ENCODE results near the gene HELB.
"Not testable (repeated sequence)": the region's sequence is repeated elsewhere in the genome, so short reads cannot be mapped to it uniquely, and the experiment has no call there.

Gene HELB

DNA sequence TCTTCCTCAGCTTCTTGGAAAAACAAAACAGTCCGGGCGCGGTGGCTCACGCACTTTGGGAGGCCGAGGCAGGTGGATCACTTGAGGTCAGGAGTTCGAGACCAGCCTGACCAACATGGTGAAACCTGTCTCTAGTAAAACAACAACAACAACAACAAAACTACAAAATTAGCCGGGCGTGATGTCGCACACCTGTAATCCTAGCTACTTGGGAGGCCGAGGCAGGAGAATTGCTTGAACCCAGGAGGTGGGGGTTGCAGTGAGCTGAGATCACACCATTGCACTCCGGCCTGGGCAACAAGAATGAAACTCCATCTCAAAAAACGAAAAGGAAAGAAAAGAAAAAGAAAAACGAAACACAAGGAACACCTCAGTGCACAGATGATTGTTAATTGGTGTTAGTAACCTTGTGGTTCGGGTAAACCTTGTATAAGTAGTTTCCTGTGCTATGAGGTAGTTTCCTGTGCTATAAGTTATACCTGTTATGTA is 1.1 kb downstream of the HELB start:
- not testable (repeated sequence) for DNase-seq (ENCODE audit: low spot score)

GRCh38 chr12:66304296-66304900 is 2.1 kb downstream of the HELB start:
- peak; percentile 20 for DNase-seq (ENCODE audit: low spot score)

DNA sequence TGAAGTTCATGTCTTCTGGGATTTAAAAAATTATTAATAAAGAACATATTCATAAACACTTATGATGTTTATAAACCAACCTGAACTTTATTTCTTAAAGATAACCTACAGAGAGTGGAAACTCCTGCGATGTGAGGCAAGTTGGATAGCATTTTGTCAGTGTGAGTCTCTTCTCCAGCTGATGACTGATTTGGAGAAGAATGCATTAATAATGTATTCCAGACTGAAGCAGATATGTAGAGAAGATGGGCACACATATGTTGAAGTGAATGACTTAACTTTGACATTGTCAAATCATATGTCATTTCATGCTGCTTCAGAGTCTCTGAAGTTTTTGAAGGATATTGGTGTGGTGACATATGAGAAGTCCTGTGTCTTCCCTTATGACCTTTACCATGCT is 7.3 kb downstream of the HELB start:
- DNase-seq (ENCODE audit: low spot score), result no peak

- DNase-seq (ENCODE audit: low spot score), result no peak
Measured at GRCh38 chr12:66312189-66312588, 9.9 kb downstream of the HELB start.

DNA sequence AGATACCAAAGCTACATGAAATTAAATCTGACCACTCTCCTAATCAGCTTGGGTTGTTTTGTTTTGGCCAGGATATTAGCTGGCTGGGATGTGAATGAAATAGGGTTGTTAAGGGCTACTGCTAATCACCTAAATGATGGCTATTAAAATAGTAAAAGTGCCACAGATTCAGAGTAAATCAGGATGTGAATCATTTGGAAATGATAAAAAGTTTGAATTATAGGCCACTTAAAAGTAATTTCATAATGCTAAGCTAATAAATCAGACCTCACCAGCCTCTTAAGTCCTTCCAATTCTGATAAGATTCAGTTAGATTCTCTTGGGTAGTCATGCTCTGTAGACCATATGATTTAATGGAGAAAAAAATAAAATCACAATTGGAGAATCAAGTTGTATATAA is 12.0 kb downstream of the HELB start:
- DNase-seq (ENCODE audit: low spot score), result no peak

- no peak for DNase-seq (ENCODE audit: low spot score)
Measured at GRCh38 chr12:66319266-66319954, 17.1 kb downstream of the HELB start.

DNA sequence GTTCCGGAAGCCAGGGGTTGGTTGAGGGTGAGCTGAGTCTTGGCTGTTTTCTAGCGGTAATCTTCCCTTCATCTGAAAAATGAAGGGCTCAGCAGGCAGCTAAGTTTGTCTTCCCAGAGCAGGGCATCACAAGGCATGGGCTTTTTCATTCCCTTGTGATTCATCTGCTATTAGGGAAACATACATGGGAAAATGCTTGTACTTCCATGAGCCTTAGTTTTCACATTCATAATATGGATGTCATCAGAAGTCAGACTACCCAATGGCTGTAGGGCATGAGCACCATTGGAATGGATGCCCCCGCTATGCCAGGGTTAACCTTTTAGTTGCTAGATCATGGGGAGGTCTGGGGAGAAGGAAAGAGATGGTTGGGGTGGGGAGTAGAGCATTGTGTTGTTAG is 18.7 kb downstream of the HELB start:
- no peak for DNase-seq (ENCODE audit: low spot score)

DNA sequence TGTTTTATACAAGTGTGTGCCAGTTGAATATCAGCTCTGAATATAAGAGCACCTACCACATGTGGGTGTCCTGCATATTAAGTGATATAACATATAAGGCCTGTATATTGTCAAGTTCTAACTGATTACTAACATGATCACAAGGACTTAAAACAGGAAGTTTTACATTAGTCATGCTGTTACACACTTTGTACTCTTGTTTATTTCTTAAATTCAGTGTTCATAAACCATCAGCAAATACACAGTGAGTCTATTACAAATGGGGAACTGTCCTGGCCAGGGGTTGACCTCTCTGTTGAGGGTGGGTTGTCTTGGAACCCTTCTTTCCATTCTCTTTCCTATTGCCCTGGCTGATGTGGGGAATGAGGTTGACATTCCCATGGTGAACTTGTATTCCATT is 19.1 kb downstream of the HELB start:
- no peak for DNase-seq (ENCODE audit: low spot score)

- no peak for DNase-seq (ENCODE audit: low spot score)
Measured at GRCh38 chr12:66323017-66323416, 20.7 kb downstream of the HELB start.

DNA sequence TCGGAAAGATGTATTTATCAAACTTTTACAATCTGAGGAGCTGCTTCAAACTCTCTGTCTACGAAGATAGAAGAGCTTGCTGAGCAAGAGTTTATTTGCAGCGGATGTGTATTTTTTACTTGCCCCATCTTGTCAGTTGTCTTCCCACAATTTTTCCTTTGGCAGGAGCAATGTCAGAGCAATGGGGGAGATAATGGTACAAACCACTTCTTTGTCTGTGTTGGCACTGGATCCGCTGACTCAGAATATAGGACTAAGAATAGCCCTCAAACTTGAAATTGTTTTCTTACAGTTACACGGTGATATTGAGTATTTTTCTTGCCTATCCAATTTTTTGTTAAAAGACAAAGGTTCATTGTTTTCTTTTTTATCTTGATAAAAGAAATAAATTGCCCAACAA is 27.6 kb downstream of the HELB start:
- no peak for DNase-seq (ENCODE audit: low spot score)

DNA sequence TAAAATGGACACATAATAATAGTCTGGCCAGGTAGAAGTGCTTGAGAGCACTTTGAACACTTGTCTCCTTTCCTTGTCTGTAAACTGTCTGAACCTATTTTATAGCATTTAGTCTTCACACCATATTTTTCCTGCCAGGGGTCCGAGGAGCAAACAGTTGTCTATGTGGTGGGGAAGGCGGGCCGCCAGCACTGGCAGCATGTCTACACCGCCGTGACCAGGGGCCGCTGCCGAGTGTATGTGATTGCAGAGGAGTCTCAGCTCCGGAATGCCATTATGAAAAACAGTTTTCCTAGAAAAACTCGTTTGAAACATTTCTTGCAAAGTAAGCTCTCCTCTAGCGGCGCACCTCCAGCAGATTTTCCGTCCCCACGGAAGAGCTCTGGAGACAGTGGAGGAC is 28.7 kb downstream of the HELB start:
- DNase-seq (ENCODE audit: low spot score), result no peak

DNA sequence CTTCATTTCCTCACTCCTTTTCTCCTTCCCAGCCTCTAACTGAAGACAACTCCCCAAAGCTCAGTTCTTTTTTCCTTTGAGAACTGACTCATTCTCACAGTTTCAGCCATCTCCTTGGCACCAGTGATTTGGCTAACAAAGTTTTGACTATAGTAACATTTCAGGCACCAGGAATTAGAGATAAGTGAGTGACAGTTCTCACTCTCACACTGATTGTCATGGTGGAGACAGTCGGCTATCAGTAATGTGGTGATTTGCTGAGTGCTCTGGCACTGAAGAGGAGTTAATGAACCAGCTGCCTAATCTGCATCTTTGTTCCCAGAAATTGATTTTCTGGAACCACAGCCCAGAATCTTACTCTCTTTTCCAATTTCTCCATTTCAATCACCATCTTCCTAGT is 29.5 kb downstream of the HELB start:
- no peak for DNase-seq (ENCODE audit: low spot score)

DNA sequence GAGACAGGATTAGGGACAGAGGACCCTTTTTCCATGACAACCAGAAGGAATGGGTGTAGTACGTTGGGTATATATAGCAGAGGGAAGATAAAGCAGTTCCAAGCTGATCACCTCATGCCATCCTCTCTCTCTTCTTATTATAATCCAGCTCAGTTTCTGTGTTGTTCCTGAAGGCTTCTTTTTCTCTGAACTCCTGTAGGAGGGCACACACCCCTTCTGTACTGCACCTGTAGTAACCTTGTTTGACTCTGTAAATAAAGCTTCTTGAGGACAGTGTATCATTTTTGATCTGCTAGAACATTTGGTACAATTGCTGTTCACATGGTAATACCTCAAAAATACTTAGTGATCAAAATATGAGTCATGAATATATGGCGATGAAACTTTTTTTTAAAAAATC is 33.5 kb downstream of the HELB start:
- no peak for DNase-seq (ENCODE audit: low spot score)

GRCh38 chr12:66337381-66338010 is 35.2 kb downstream of the HELB start:
- peak; percentile 53 for DNase-seq (ENCODE audit: low spot score)

GRCh38 chr12:66340131-66340530 is 37.8 kb downstream of the HELB start:
- no peak for DNase-seq (ENCODE audit: low spot score)

- DNase-seq (ENCODE audit: low spot score), result peak; percentile 30
Measured at GRCh38 chr12:66341126-66341525, 38.8 kb downstream of the HELB start.

DNA sequence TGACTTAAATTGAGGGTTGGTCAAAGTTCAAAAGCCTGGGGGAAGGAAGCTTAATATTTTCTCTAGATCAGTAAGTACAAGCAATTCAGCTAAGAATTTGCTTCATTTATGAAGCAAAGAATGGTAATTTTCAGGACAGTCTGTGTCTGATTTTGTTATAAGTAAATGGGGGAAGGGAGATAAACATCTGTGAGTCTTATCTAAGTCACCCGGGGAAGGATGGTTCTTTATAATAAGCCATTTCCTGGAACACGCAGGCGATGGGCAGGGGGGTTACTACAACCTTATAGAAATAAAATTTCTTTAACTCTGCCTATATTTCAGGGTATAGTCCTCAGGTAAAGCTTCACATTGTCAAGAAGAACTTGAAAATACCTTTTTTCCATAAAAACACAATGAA is 42.9 kb downstream of the HELB start:
- DNase-seq (ENCODE audit: low spot score), result no peak

GRCh38 chr12:66345956-66346355 is 43.7 kb downstream of the HELB start:
- DNase-seq (ENCODE audit: low spot score), result peak; percentile 35

- DNase-seq (ENCODE audit: low spot score), result no peak
Measured at GRCh38 chr12:66351301-66351700, 49.0 kb downstream of the HELB start.

GRCh38 chr12:66352197-66352596 is 49.9 kb downstream of the HELB start:
- no peak for DNase-seq (ENCODE audit: low spot score)

- no peak for DNase-seq (ENCODE audit: low spot score)
Measured at GRCh38 chr12:66352899-66353298, 50.6 kb downstream of the HELB start.

DNA sequence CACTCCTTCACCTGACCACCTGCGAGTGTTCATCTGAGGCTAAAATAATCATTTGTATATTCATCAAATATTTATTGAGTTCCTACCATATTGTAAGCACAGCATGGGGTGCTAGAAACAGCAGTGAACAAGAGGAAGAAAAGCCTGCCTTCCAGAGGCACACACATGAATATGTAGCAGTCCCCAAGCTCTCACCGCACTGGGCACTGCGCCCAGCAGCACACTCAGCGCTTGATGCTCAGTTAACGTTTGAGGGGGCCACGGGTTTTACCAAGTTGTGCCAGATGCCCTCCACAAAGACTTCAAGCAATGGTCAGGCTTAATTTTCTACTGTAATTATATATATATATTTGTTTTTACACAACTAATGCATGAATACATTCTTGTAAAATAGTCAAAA is 52.0 kb downstream of the HELB start:
- no peak for DNase-seq (ENCODE audit: low spot score)

DNA sequence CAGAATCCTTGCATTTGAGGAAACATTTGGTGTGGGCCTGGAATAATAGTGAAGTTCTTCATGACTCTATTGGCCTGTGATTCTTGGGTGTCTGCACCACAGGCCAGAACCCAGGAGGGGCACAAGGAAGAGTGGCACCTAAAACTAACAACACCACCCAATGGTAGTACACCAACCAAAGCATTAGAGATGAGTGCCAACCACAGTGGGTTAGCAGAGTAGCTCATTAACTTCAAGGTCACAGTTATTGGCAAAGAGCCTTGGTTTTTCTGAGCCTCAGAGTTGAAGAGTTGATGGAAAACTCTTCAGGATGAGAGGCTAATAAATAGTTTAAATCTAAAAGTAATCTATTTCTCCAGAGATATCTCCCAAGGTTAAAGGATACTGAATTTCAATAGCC is 57.0 kb downstream of the HELB start:
- no peak for DNase-seq (ENCODE audit: low spot score)

DNA sequence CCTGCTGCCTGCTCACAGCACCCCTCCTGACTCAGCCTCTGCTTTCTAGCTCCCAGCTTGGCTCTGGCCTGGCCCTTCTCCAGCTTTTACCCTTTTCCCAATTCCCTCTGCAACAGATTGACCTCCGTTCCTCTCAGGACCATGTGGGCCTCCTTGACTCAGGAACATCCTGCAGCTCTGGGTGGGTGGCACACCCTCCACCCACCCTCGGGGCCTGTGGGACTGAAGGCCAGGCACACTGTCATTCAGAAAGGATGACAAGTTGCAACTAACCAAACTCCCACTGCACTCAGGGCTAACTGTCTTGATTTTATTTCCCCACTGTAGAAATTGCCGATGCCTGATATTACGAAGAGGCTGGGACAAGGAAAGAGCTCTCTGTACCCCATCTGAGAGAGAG is 59.4 kb downstream of the HELB start:
- no peak for DNase-seq (ENCODE audit: low spot score)

All from hematopoietic multipotent progenitor cell treated with erythropoietin and hydrocortisone succinate and interleukin-3 and kit ligand, for 17 days (in vitro differentiated cells).